WI38 (cell line): Measurements from ENCODE around the gene MRNIP.

Experiments
- H3K4me3 ChIP-seq: 2 replicates; pipeline ENCODE4 v1.5.1; 2011; ENCODE audit warnings: low read depth, mild to moderate bottlenecking, control low read depth, low read length
- TF ChIP-seq, protein P1 (sequence below): IDR thresholded peaks from 2 replicates; pipeline ENCODE4 v1.5.1; 2012; ENCODE audit warnings: low read depth, mild to moderate bottlenecking, control low read depth, low read length

MRNIP gene

DNA sequence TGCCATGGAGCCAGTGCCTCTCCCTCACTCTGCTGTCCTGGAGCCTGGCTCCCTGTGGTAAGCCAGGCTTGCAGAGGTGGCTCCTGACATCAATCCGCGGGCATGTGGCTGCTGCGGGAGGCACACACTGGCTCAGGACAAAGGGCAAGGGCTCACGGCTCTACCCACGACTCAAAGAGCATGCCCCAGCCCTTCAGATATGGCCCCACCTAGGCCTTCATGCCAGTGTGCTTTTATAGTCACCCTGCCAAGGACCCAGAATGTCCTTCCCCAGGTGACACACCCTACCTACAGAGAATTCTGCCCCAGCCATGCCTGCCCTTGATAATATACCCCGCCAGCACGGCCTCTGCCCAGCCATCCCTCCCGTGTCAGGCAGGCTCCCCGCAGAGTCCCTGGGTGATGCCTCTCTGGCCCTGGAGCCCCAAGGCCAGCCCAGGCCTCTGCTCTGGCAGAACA, 53.5 kb downstream of the MRNIP start:
- H3K4me3 ChIP-seq = peak overlapping the region; percentile 72
- TF ChIP-seq, protein P1, sequence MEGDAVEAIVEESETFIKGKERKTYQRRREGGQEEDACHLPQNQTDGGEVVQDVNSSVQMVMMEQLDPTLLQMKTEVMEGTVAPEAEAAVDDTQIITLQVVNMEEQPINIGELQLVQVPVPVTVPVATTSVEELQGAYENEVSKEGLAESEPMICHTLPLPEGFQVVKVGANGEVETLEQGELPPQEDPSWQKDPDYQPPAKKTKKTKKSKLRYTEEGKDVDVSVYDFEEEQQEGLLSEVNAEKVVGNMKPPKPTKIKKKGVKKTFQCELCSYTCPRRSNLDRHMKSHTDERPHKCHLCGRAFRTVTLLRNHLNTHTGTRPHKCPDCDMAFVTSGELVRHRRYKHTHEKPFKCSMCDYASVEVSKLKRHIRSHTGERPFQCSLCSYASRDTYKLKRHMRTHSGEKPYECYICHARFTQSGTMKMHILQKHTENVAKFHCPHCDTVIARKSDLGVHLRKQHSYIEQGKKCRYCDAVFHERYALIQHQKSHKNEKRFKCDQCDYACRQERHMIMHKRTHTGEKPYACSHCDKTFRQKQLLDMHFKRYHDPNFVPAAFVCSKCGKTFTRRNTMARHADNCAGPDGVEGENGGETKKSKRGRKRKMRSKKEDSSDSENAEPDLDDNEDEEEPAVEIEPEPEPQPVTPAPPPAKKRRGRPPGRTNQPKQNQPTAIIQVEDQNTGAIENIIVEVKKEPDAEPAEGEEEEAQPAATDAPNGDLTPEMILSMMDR = no peak

DNA sequence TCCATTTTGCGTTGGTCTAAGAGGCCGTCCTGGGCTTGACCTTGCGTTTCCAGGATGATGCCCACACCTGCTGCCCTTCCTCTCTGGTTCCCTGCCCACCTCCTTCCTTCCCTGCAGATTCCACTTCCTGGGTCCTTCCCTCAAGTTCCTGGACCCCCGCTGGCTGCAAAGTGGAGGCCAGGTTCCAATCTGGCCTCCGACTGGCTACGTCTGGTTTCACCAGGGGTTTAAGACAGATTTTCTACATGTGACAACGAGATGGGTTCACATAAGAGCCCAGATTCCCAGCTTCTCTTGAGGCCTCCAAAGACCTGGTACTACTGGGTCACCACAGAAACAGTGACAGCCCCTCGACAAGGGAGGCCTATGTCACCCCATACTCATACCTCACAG, 54.1 kb downstream of the MRNIP start:
- TF ChIP-seq, protein P1 = no peak

GRCh38 chr5:179803651-179804554, 54.7 kb downstream of the MRNIP start:
- H3K4me3 ChIP-seq = no peak overlapping the region

More for the DNA sequence above, 54.1 kb downstream of the MRNIP start:
- peak overlapping the region; percentile 72; the same call in 1 of the 2 replicates for H3K4me3 ChIP-seq

GRCh38 chr5:179802950-179803562, 55.6 kb downstream of the MRNIP start:
- H3K4me3 ChIP-seq = no peak overlapping the region
- TF ChIP-seq, protein P1 = no peak

More at GRCh38 chr5:179803651-179804554, 54.7 kb downstream of the MRNIP start:
- TF ChIP-seq, protein P1 = no peak

GRCh38 chr5:179802207-179802883, 56.3 kb downstream of the MRNIP start:
- H3K4me3 ChIP-seq = no peak overlapping the region
- TF ChIP-seq, protein P1 = no peak

- no peak overlapping the region for H3K4me3 ChIP-seq
- TF ChIP-seq, protein P1 = no peak
These were observed 57.1 kb downstream of the MRNIP start for GRCh38 chr5:179801304-179802206.
